GM21619 (cell line): ENCODE measurements around the gene NRXN3.

Experiments used
- ATAC-seq: cut with Tn5 transposase; IDR thresholded peaks from one replicate; pipeline ENCODE4 v1.9.1; 2021; ENCODE audit not compliant: unreplicated experiment

Gene NRXN3

GRCh38 chr14:79585845-79586244 lies 1415.7 kb downstream of the NRXN3 start:
- no peak for ATAC-seq

- no peak for ATAC-seq
Observed at GRCh38 chr14:79586416-79586815, 1416.2 kb downstream of the NRXN3 start.

GRCh38 chr14:79586989-79587598 lies 1416.9 kb downstream of the NRXN3 start:
- no peak for ATAC-seq

GRCh38 chr14:79587875-79588274 lies 1417.7 kb downstream of the NRXN3 start:
- ATAC-seq = no peak

GRCh38 chr14:79588398-79588797 lies 1418.2 kb downstream of the NRXN3 start:
- ATAC-seq = no peak

GRCh38 chr14:79596551-79596950 lies 1426.4 kb downstream of the NRXN3 start:
- ATAC-seq = no peak

GRCh38 chr14:79597566-79597965 lies 1427.4 kb downstream of the NRXN3 start:
- ATAC-seq = no peak

- ATAC-seq = no peak
Observed at GRCh38 chr14:79598339-79598738, 1428.2 kb downstream of the NRXN3 start.

GRCh38 chr14:79599239-79599638 lies 1429.1 kb downstream of the NRXN3 start:
- ATAC-seq = no peak

GRCh38 chr14:79600406-79600805 lies 1430.2 kb downstream of the NRXN3 start:
- no peak for ATAC-seq

- ATAC-seq = no peak
Observed at GRCh38 chr14:79601579-79601978, 1431.4 kb downstream of the NRXN3 start.

GRCh38 chr14:79602045-79602444 lies 1431.9 kb downstream of the NRXN3 start:
- no peak for ATAC-seq

GRCh38 chr14:79602742-79603141 lies 1432.6 kb downstream of the NRXN3 start:
- ATAC-seq = no peak

GRCh38 chr14:79605849-79606248 lies 1435.7 kb downstream of the NRXN3 start:
- no peak for ATAC-seq

- no peak for ATAC-seq
Observed at GRCh38 chr14:79608446-79608845, 1438.3 kb downstream of the NRXN3 start.

- no peak for ATAC-seq
Observed at GRCh38 chr14:79613625-79614024, 1443.5 kb downstream of the NRXN3 start.

GRCh38 chr14:79614448-79614847 lies 1444.3 kb downstream of the NRXN3 start:
- no peak for ATAC-seq

GRCh38 chr14:79627058-79627457 lies 1456.9 kb downstream of the NRXN3 start:
- ATAC-seq = no peak

- no peak for ATAC-seq
Observed at GRCh38 chr14:79629411-79630287, 1459.5 kb downstream of the NRXN3 start.

- no peak for ATAC-seq
Observed at GRCh38 chr14:79630288-79630960, 1460.3 kb downstream of the NRXN3 start.

- ATAC-seq = no peak
Observed at GRCh38 chr14:79631276-79631675, 1461.1 kb downstream of the NRXN3 start.
